ENCODE results near the gene CCDC102B.

Gene CCDC102B

GRCh38 chr18:69097349-69097748 is 299.5 kb downstream of the CCDC102B start:
- DNase-seq = no peak

- no peak for DNase-seq
Measured at GRCh38 chr18:69102959-69103358, 305.1 kb downstream of the CCDC102B start.
